ENCODE results near the gene GTPBP3.
A peak's percentile ranks its signal among the peaks of the same experiment; 100 is the strongest.
"Not testable (repeated sequence)": the region's sequence is repeated elsewhere in the genome, so short reads cannot be mapped to it uniquely, and the experiment has no call there.

GTPBP3 gene, protein sequence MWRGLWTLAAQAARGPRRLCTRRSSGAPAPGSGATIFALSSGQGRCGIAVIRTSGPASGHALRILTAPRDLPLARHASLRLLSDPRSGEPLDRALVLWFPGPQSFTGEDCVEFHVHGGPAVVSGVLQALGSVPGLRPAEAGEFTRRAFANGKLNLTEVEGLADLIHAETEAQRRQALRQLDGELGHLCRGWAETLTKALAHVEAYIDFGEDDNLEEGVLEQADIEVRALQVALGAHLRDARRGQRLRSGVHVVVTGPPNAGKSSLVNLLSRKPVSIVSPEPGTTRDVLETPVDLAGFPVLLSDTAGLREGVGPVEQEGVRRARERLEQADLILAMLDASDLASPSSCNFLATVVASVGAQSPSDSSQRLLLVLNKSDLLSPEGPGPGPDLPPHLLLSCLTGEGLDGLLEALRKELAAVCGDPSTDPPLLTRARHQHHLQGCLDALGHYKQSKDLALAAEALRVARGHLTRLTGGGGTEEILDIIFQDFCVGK

DNA sequence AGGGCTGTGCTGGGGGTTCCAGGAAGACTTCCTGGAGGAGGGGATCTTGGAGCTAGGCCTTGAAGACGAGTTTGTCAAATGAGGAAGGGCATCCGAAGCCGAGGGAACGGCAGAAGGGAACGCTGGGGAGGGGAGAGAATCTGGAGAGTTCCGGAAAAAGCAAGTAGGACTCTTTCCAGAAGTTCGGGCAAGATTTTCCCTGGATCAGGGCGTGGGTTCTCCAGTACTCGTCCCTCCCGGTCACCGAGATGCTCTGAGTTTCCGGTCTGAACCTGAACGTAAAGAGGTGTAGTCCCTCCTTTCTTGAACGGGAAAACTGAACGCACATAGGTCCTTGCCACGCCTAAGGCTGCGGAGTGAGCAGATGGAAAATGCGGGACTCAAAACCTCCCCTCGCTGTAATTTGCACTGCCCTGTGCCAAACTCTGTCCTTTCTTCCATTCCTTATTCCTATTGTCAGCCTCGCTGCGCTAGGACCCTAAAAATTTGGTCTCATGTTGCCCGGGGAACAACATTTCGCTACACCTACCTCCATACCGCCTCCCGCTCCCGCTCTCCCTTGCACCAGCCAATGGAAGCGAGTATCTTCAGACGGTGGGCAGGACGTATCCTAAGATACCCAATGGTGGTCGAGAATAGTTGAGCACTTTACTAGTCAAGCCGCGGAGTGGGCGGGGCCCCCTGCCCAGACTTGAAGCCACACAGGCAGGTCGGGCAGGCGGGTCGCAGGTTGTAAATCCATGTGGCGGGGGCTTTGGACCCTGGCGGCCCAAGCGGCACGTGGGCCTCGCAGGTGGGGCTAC is at the start of gene GTPBP3:
TSS of gene GTPBP3 (plus strand) at position 682 of the 803 bp plus-strand sequence. CDS start at position 741, 59 bp downstream.
- peak; percentile 99 for DNase-seq (ENCODE audit: low read depth, low spot score)

- peak; percentile 91 for DNase-seq (ENCODE audit: low read depth, low spot score)
These were observed 47.9 kb upstream of the GTPBP3 start for GRCh38 chr19:17289489-17289888.

DNA sequence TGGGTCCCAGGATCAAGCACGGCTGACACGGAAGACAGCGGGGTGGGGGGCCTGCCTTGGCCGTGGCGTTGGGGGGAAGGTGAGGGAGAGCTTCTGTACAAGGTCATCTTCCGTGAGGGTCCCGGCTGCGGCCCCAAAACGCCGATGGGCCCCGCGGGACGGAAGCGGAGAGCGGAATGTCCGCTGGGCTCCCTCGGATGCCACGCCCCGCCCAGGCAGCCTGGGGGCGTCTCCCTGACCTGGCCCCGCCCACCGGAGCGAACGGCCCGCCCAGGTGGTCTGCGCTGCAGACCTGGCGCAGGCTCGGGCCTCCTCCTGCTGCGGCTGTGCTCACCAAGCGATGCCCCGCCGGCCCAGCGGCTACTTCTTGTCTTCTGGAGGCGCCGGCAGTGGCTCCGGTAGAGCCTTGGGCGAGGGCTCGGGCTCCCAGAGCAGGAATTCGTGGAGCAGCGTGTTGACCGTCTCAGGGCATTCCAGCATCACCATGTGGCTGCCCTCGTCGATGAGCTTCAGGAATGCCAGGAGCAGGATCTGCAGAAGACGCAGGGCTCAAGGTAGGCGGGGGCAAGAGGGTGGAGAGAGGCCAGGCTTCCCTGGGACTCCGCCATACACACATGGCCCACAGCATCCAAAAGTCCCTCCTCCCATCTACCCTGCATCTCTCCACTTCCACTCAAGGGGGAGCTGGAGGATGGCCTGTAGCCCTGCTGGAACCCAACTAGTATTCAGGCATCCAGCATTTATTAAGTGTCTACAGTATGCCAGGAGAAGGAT is 44.9 kb upstream of the GTPBP3 start:
- peak; percentile 91 for DNase-seq (ENCODE audit: low read depth, low spot score)

DNA sequence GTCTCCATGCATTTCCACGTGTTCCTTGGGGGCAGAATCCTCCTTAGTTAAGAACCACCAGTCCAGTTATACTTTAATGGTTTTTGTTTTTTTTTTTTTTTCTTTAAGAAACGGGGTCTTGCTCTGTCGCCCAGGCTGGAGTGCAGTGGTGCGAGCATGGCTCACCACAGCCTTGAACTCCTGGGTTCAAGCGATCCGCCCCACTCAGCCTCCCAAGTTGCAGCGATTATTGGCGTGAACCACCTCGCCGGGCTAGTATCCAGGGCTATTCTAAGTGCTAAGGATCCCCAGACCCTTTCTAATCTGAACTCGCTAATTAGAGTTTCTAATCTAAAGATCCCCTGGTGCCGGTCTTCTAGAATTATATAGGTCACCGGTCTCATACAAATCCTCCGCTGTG is 43.7 kb upstream of the GTPBP3 start:
- DNase-seq (ENCODE audit: low read depth, low spot score) = no peak

DNA sequence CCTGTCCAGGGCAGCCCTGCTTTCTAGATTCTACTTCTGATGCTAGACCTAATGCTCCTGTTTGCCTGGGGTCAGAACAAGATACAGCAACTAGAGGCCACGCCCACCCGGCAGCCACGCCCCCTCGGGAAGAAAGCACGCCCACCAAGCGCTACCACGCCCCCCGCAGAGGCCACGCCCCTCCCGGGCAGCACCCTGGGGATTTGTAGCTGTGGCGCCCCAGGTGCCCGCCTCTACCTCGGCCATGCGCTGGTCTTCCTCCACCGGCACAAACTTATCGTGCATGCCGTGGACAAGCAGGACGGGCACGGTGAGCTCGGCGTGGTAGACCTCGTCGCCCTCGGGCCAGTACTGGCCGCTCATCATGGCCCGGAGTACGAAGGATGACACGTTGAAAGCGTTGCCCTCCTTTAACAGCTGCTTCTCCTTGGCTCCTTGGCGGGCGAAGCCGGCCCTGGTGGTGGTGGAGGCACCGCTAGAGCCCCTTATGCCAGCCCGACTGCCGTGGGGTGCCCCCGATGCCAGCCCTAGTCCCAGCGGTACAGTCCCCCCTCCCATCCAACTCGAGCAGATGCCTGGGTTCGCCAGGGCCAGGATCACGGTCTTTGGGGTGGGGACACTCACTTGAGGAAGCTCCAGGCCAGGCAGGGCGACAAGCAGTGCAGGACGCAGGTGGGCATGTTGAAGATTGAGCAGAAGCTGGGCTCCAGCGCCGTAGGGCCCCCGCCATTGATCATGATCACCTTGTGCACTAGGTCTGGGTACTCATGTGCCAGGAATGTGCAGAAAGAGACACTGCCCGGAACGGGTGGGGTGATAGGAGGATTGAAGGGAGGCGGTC is 43.1 kb upstream of the GTPBP3 start:
- DNase-seq (ENCODE audit: low read depth, low spot score) = peak; percentile 29

GRCh38 chr19:17295551-17295950 is 41.8 kb upstream of the GTPBP3 start:
- DNase-seq (ENCODE audit: low read depth, low spot score) = not testable (repeated sequence)

DNA sequence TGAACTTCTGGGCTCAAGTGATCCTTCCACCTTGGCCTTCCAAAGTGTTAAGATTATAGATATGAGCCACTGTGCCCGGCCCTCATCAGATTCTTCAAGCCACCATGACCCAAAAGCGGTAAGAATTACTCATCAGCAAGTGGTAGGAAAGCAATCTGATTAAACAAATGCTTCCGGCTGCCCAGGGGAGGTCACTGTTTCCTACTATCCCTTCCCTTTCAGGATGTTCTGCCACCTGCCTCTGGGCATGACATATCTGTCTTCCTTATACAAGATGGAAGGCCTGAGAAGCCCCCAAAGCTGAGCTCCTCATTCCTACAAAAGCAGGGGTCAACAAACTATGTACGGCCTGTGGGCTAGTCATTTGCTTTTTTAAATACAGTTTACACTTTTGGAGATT is 41.1 kb upstream of the GTPBP3 start:
- peak; percentile 28 for DNase-seq (ENCODE audit: low read depth, low spot score)

GRCh38 chr19:17296976-17297375 is 40.4 kb upstream of the GTPBP3 start:
- no peak for DNase-seq (ENCODE audit: low read depth, low spot score)

GRCh38 chr19:17300992-17301619 is 36.2 kb upstream of the GTPBP3 start:
- DNase-seq (ENCODE audit: low read depth, low spot score) = no peak

DNA sequence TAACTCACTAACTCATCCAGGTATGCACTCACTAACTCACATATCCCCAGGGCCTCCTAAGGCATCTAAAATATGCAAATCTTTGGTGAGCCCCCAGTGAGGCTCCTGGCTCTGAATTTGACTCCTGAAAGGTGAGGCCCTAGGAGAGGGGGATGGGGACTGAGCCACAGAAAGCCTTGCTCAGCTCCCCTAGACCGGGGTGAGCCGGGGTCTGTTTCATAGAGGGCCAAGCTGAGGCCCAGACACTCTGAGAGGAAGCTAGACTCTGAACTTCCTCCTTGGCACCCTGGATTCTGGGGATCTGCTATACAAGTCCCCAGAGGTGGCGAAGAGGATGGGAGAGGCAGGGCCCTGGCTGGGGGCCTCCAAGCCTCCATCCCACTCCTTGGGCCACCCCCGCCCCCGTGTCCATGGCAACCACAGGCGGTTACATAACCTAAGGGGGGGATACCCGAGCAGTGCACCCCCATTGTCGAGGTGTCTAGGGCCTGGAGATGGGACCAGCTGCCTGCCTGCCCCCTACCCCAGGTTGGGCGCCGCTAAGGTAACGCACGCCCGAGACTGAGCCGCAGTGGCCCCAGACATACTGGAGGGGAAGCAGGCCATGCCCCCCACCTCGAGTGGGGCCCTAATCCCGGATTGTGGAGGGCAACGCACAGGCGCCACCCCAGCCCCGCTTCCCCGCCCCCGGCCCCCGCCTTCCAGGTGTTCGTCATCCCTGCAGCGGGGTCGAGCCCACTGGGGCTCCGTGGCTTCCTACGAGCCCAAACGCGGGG is 34.8 kb upstream of the GTPBP3 start:
- DNase-seq (ENCODE audit: low read depth, low spot score) = no peak

- DNase-seq (ENCODE audit: low read depth, low spot score) = peak; percentile 98
These were observed 34.0 kb upstream of the GTPBP3 start, which contains the start of gene ABHD8 for GRCh38 chr19:17303167-17303939. TSS of gene ABHD8 (minus strand) at chr19:17303425. CDS start at chr19:17301616, 1,809 bp downstream.

- DNase-seq (ENCODE audit: low read depth, low spot score) = no peak
These were observed 33.4 kb upstream of the GTPBP3 start for GRCh38 chr19:17303940-17304267.

- DNase-seq (ENCODE audit: low read depth, low spot score) = peak; percentile 38
These were observed 32.8 kb upstream of the GTPBP3 start for GRCh38 chr19:17304386-17305215.

GRCh38 chr19:17305216-17305516 is 32.2 kb upstream of the GTPBP3 start:
- no peak for DNase-seq (ENCODE audit: low read depth, low spot score)

DNA sequence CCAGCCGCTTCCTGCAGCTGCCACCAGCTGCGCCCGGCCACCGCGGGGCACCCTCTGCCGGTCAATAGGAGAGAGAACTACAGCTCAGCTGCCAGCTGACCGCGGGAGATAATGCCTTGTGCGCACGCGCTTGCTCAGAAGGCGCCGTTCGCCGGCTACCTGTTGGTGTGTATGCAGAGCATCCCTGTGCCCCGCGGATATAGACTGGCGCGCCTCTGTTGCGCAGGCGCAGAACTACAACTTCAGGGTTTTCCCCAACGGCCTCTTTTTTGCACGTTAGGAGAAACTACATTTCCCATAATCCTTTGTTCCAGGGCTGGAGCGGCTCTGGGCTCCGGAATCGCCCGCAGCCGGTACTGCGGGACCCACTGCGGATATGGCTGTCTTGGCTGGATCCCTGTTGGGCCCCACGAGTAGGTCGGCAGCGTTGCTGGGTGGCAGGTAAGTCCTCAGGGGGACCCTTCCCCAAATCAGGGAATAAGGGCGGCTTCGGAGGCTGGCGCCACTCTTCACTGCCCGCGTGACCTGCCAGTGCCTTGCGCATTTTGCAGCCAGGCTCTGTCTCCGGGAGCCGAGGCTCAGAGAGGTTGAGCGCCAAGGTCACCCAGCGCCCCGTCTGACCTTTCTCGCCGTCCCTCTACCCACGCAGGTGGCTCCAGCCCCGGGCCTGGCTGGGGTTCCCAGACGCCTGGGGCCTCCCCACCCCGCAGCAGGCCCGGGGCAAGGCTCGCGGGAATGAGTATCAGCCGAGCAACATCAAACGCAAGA is 31.7 kb upstream of the GTPBP3 start, which contains the start of gene MRPL34:
TSS of gene MRPL34 (plus strand) at position 356 of the 768 bp plus-strand sequence. CDS start at position 377, 21 bp downstream.
- peak; percentile 99 for DNase-seq (ENCODE audit: low read depth, low spot score)

GRCh38 chr19:17306285-17306714 is 31.1 kb upstream of the GTPBP3 start:
- no peak for DNase-seq (ENCODE audit: low read depth, low spot score)

- DNase-seq (ENCODE audit: low read depth, low spot score) = no peak
These were observed 29.4 kb upstream of the GTPBP3 start for GRCh38 chr19:17307876-17308377.
